C4-2B (cell line): ENCODE results near the gene LRRC4C.

ENCODE experiments used
- ZFX ChIP-seq: fragments of 450-650 bp; IDR thresholded peaks from 2 replicates; pipeline ENCODE4 v1.6.1; 2017
- TF ChIP-seq, protein P1 (sequence below): fragments of 450-650 bp; conservative IDR thresholded peaks from 2 replicates; pipeline ENCODE4 v1.5.1; 2017; ENCODE audit warnings: mild to moderate bottlenecking

DNA sequence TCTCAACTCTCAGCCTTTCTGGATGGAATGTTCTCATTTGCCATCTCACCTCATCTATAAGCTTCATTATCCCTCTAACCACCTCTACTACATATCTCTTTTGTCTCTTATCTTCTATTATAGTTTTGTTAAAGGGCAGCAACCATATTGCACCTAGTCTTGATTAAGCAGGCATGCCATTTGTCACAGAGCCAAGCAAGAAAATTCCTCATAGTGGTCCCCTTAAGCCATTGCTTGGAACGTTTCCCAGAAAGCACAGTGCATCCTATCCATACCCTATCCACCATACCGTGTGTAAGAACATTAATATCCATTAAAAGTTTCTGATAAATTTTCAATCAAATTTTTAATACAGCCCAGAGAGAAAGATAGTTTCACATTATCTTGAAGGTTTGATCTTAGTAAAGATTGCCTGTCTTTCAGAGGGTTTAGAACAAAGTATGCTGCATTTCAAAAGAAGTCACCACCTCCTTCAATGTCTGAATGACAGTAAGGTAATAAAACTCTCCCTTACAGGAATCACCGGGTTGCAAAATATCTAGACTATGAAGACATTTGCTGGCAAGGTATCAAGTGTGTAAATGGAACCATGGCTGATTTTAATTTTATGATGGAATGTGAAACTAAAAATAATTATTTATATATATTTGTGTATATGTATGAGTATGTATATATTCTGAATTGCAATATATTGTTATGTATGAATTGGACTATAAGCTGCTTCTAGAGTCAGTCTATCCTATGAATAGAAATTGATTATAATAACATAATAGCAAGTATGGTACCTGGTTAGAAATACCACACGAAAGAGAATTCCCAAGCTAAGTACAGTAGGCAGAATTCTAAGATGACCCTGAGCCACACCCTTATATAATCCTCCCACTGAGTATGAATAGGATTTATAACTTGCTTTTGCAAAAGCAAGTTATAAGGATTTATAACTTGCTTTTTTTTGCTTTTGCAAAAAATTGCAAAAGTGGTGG, 1296.3 kb downstream of the LRRC4C start:
- TF ChIP-seq, protein P1, sequence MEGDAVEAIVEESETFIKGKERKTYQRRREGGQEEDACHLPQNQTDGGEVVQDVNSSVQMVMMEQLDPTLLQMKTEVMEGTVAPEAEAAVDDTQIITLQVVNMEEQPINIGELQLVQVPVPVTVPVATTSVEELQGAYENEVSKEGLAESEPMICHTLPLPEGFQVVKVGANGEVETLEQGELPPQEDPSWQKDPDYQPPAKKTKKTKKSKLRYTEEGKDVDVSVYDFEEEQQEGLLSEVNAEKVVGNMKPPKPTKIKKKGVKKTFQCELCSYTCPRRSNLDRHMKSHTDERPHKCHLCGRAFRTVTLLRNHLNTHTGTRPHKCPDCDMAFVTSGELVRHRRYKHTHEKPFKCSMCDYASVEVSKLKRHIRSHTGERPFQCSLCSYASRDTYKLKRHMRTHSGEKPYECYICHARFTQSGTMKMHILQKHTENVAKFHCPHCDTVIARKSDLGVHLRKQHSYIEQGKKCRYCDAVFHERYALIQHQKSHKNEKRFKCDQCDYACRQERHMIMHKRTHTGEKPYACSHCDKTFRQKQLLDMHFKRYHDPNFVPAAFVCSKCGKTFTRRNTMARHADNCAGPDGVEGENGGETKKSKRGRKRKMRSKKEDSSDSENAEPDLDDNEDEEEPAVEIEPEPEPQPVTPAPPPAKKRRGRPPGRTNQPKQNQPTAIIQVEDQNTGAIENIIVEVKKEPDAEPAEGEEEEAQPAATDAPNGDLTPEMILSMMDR = no peak
- no peak for TF ChIP-seq ZFX
